GM23338 (cell line): Measurements from ENCODE around the gene MIPEP. TPM values are rescaled to one million over a fixed set of nuclear protein-coding genes. Genes with fewer than 3 reads are reported as not detected.

ENCODE experiments used
- ATAC-seq: fragments of 200-7000 bp; cut with Tn5 transposase; 3 replicates; pipeline ENCODE4 v1.9.1; 2020
- DNase-seq: peaks from one replicate; pipeline ENCODE4 v3.0.0-alpha.2; 2015; ENCODE audit warnings: low spot score
- H2AFZ ChIP-seq: fragments of 200-600 bp; sonication (generic); 2 replicates; pipeline ENCODE4 v1.8.0; 2016; ENCODE audit warnings: antibody characterized with exemption, mild to moderate bottlenecking, moderate library complexity
- H3F3A ChIP-seq: fragments of 200-600 bp; sonication (generic); replicated peaks from 2 replicates; pipeline ENCODE4 v1.8.0; 2017; ENCODE audit warnings: antibody characterized with exemption, mixed run types, low read depth
- H3K27ac ChIP-seq: fragments of 200-600 bp; sonication (generic); 2 replicates; pipeline ENCODE4 v1.6.1; 2016; ENCODE audit warnings: low read depth
- H3K27me3 ChIP-seq: fragments of 200-600 bp; sonication (generic); 2 replicates; pipeline ENCODE4 v1.8.0; 2016; ENCODE audit warnings: mild to moderate bottlenecking, mixed run types, moderate library complexity; ENCODE audit not compliant: insufficient read depth
- H3K36me3 ChIP-seq: fragments of 200-600 bp; sonication (generic); 2 replicates; pipeline ENCODE4 v1.8.0; 2016; ENCODE audit warnings: mild to moderate bottlenecking; ENCODE audit not compliant: insufficient read depth
- H3K4me1 ChIP-seq: fragments of 200-600 bp; sonication (generic); 2 replicates; pipeline ENCODE4 v1.8.0; 2016; ENCODE audit warnings: mild to moderate bottlenecking, moderate library complexity; ENCODE audit not compliant: insufficient read depth
- H3K4me2 ChIP-seq: fragments of 200-600 bp; sonication (generic); 2 replicates; pipeline ENCODE4 v1.7.1; 2017; ENCODE audit warnings: mixed run types
- H3K4me3 ChIP-seq: fragments of 200-600 bp; sonication (generic); 2 replicates; pipeline ENCODE4 v1.6.1; 2016; ENCODE audit warnings: mixed run types
- H3K79me2 ChIP-seq: fragments of 200-600 bp; sonication (generic); replicated peaks from 2 replicates; pipeline ENCODE4 v1.8.0; 2017; ENCODE audit warnings: mild to moderate bottlenecking; ENCODE audit not compliant: insufficient read depth
- H3K9me2 ChIP-seq: fragments of 200-600 bp; sonication (generic); 2 replicates; pipeline ENCODE4 v1.8.0; 2017; ENCODE audit not compliant: insufficient read depth
- H4K20me1 ChIP-seq: fragments of 200-600 bp; sonication (generic); replicated peaks from 2 replicates; pipeline ENCODE4 v1.8.0; 2017; ENCODE audit warnings: mild to moderate bottlenecking; ENCODE audit not compliant: insufficient read depth
- H3K27ac Mint-ChIP-seq: 2 replicates; pipeline ENCODE4 v1.8.0; 2020; ENCODE audit warnings: inconsistent platforms, mild to moderate bottlenecking, moderate library complexity, mixed read lengths
- H3K27me3 Mint-ChIP-seq: 3 replicates; pipeline ENCODE4 v1.8.0; 2022; ENCODE audit warnings: low read depth, mild to moderate bottlenecking, moderate library complexity, mixed read lengths, inconsistent platforms; ENCODE audit not compliant: insufficient read depth, poor library complexity
- H3K36me3 Mint-ChIP-seq: 3 replicates; pipeline ENCODE4 v1.8.0; 2021; ENCODE audit warnings: low read depth, mild to moderate bottlenecking, inconsistent platforms, moderate library complexity, mixed read lengths
- H3K4me1 Mint-ChIP-seq: 3 replicates; pipeline ENCODE4 v1.8.0; 2020; ENCODE audit warnings: mild to moderate bottlenecking, inconsistent platforms, mixed read lengths
- H3K4me3 Mint-ChIP-seq: 3 replicates; pipeline ENCODE4 v1.8.0; 2021; ENCODE audit warnings: moderate library complexity, mild to moderate bottlenecking, inconsistent platforms, mixed read lengths
- H3K9me3 Mint-ChIP-seq: 3 replicates; pipeline ENCODE4 v1.8.0; 2020; ENCODE audit warnings: moderate library complexity, mild to moderate bottlenecking, inconsistent platforms, mixed read lengths
- CREB1 ChIP-seq: fragments of 250-450 bp; sonication (Bioruptor Pico); IDR thresholded peaks from 2 replicates; pipeline ENCODE4 v1.5.0; 2020; ENCODE audit warnings: low read depth, mild to moderate bottlenecking, moderate library complexity
- EZH2 ChIP-seq: fragments of 200-600 bp; sonication (generic); IDR thresholded peaks from one replicate; pipeline ENCODE4 v1.8.0; 2017; ENCODE audit warnings: antibody characterized with exemption, mild to moderate bottlenecking, low read depth; ENCODE audit not compliant: unreplicated experiment
- EZH2phosphoT487 ChIP-seq: fragments of 200-600 bp; sonication (generic); IDR thresholded peaks from one replicate; pipeline ENCODE4 v1.8.1; 2018; ENCODE audit warnings: antibody characterized with exemption; ENCODE audit not compliant: unreplicated experiment
- JUNB ChIP-seq: IDR thresholded peaks from one replicate; pipeline ENCODE4 v1.6.1; 2016; ENCODE audit warnings: antibody characterized with exemption; ENCODE audit not compliant: unreplicated experiment
- NANOG ChIP-seq: IDR thresholded peaks from 2 replicates; pipeline ENCODE4 v1.6.1; 2016; ENCODE audit warnings: antibody characterized with exemption, borderline replicate concordance
- POLR2AphosphoS5 ChIP-seq: IDR thresholded peaks from 2 replicates; pipeline ENCODE4 v1.6.1; 2016; ENCODE audit warnings: antibody characterized with exemption, low read depth
- STAT1 ChIP-seq: IDR thresholded peaks from one replicate; pipeline ENCODE4 v1.6.1; 2016; ENCODE audit warnings: antibody characterized with exemption; ENCODE audit not compliant: unreplicated experiment
- ZNF114 ChIP-seq: fragments of 250-450 bp; sonication (Bioruptor Pico); IDR thresholded peaks from 2 replicates; pipeline ENCODE4 v1.5.0; 2020; ENCODE audit warnings: mild to moderate bottlenecking, moderate library complexity
- ZNF331 ChIP-seq: fragments of 250-450 bp; sonication (Bioruptor Pico); IDR thresholded peaks from 2 replicates; pipeline ENCODE4 v1.5.0; 2020; ENCODE audit warnings: low read depth, mild to moderate bottlenecking, moderate library complexity
- polyA plus RNA-seq: library from polyadenylated mRNA; unstranded; fragments of >200 nt; fragmentation: Nextera tagmentation; extraction: Ambion mirVana; gene quantifications from 2 replicates; pipeline ENCODE4 v1.2.1, GENCODE V29; 2016
- total RNA-seq: library from RNA; depleted of rRNA; stranded (reverse); fragments of >200 nt; shearing (Covaris generic); gene quantifications from 2 replicates; pipeline ENCODE4 v1.2.3, GENCODE V29; 2014
- TF ChIP-seq, protein P1 (sequence below): fragments of 250-450 bp; sonication (Bioruptor Pico); IDR thresholded peaks from 2 replicates; pipeline ENCODE4 v1.5.0; 2020; ENCODE audit warnings: mild to moderate bottlenecking, moderate library complexity
- TF ChIP-seq, protein P2 (sequence below): IDR thresholded peaks from one replicate; pipeline ENCODE4 v1.6.1; 2018; ENCODE audit warnings: antibody characterized with exemption; ENCODE audit not compliant: unreplicated experiment
- TF ChIP-seq, protein P3 (sequence below), 2 experiments: fragments of 200-600 bp in 1 of 2; sonication (generic) in 1 of 2; conservative IDR thresholded peaks; 2 replicates each; pipeline versions ENCODE4 v1.5.1 to v1.6.1; 2016 to 2017; ENCODE audit warnings: antibody characterized with exemption in 2 of 2, low read depth in 2 of 2, mild to moderate bottlenecking in 2 of 2, moderate library complexity in 1 of 2
- TF ChIP-seq, protein P4 (sequence below): IDR thresholded peaks from 2 replicates; pipeline ENCODE4 v1.6.1; 2016; ENCODE audit warnings: antibody characterized with exemption

Gene MIPEP
- total and polyA plus RNA-seq, 2 experiments from 2014 or later = 20.8 to 22.5 TPM

DNA sequence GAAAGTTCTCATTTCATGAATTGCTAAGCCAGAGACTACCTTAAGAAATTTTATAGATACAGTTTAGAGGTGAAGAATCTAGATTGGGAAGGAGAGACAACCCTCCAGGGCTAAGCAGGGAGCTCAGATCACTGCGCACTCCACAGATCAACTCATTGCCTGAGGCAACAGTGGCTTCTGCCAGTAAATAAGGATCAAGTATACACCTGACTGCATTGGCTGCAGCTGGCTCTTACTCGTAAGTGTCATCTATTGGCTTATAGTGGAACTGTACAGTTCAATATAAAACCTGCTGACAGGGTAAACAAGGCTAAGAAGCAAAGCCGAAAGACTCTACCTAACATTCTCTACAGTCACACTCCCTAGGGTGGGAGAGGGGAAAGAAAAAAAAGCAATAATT lies 26.1 kb upstream of the MIPEP start:
- H3K4me2 ChIP-seq = no peak overlapping the region
- no peaks in the 10 kb centered on the region for H3K36me3 ChIP-seq
- H3K27me3 ChIP-seq = no peaks in the 10 kb centered on the region
- no peak overlapping the region for H3K4me3 ChIP-seq
- Mint-ChIP-seq H3K9me3 (no peaks in the 10 kb centered on the region), H3K4me1 (peaks cover 22% of the 10 kb centered on the region), H3K36me3 (no peaks in the 10 kb centered on the region), H3K27ac (no peak overlapping the region), H3K27me3 (no peaks in the 10 kb centered on the region), H3K4me3 (no peak overlapping the region)
- H4K20me1 ChIP-seq = no peaks in the 10 kb centered on the region
- H3K9me2 ChIP-seq = no peaks in the 10 kb centered on the region
- peaks cover 13% of the 10 kb centered on the region for H3K4me1 ChIP-seq
- no peak overlapping the region for H3K27ac ChIP-seq
- H3F3A ChIP-seq = no peaks in the 10 kb centered on the region
- ATAC-seq (no peak), DNase-seq (no peak)
- TF ChIP-seq EZH2 (no peak), POLR2AphosphoS5 (no peak), CREB1 (no peak), STAT1 (no peak), EZH2phosphoT487 (no peak), ZNF114 (CRISPR knock-in tag) (no peak), JUNB (no peak), ZNF331 (CRISPR knock-in tag) (no peak), NANOG (no peak)
- TF ChIP-seq, protein P1, sequence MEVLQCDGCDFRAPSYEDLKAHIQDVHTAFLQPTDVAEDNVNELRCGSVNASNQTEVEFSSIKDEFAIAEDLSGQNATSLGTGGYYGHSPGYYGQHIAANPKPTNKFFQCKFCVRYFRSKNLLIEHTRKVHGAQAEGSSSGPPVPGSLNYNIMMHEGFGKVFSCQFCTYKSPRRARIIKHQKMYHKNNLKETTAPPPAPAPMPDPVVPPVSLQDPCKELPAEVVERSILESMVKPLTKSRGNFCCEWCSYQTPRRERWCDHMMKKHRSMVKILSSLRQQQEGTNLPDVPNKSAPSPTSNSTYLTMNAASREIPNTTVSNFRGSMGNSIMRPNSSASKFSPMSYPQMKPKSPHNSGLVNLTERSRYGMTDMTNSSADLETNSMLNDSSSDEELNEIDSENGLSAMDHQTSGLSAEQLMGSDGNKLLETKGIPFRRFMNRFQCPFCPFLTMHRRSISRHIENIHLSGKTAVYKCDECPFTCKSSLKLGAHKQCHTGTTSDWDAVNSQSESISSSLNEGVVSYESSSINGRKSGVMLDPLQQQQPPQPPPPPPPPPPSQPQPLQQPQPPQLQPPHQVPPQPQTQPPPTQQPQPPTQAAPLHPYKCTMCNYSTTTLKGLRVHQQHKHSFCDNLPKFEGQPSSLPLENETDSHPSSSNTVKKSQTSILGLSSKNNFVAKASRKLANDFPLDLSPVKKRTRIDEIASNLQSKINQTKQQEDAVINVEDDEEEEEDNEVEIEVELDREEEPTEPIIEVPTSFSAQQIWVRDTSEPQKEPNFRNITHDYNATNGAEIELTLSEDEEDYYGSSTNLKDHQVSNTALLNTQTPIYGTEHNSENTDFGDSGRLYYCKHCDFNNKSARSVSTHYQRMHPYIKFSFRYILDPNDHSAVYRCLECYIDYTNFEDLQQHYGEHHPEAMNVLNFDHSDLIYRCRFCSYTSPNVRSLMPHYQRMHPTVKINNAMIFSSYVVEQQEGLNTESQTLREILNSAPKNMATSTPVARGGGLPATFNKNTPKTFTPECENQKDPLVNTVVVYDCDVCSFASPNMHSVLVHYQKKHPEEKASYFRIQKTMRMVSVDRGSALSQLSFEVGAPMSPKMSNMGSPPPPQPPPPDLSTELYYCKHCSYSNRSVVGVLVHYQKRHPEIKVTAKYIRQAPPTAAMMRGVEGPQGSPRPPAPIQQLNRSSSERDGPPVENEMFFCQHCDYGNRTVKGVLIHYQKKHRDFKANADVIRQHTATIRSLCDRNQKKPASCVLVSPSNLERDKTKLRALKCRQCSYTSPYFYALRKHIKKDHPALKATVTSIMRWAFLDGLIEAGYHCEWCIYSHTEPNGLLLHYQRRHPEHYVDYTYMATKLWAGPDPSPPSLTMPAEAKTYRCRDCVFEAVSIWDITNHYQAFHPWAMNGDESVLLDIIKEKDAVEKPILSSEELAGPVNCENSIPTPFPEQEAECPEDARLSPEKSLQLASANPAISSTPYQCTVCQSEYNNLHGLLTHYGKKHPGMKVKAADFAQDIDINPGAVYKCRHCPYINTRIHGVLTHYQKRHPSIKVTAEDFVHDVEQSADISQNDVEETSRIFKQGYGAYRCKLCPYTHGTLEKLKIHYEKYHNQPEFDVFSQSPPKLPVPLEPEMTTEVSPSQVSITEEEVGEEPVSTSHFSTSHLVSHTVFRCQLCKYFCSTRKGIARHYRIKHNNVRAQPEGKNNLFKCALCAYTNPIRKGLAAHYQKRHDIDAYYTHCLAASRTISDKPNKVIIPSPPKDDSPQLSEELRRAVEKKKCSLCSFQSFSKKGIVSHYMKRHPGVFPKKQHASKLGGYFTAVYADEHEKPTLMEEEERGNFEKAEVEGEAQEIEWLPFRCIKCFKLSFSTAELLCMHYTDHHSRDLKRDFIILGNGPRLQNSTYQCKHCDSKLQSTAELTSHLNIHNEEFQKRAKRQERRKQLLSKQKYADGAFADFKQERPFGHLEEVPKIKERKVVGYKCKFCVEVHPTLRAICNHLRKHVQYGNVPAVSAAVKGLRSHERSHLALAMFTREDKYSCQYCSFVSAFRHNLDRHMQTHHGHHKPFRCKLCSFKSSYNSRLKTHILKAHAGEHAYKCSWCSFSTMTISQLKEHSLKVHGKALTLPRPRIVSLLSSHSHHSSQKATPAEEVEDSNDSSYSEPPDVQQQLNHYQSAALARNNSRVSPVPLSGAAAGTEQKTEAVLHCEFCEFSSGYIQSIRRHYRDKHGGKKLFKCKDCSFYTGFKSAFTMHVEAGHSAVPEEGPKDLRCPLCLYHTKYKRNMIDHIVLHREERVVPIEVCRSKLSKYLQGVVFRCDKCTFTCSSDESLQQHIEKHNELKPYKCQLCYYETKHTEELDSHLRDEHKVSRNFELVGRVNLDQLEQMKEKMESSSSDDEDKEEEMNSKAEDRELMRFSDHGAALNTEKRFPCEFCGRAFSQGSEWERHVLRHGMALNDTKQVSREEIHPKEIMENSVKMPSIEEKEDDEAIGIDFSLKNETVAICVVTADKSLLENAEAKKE (CRISPR knock-in tag) = no peak
- TF ChIP-seq, protein P2, sequence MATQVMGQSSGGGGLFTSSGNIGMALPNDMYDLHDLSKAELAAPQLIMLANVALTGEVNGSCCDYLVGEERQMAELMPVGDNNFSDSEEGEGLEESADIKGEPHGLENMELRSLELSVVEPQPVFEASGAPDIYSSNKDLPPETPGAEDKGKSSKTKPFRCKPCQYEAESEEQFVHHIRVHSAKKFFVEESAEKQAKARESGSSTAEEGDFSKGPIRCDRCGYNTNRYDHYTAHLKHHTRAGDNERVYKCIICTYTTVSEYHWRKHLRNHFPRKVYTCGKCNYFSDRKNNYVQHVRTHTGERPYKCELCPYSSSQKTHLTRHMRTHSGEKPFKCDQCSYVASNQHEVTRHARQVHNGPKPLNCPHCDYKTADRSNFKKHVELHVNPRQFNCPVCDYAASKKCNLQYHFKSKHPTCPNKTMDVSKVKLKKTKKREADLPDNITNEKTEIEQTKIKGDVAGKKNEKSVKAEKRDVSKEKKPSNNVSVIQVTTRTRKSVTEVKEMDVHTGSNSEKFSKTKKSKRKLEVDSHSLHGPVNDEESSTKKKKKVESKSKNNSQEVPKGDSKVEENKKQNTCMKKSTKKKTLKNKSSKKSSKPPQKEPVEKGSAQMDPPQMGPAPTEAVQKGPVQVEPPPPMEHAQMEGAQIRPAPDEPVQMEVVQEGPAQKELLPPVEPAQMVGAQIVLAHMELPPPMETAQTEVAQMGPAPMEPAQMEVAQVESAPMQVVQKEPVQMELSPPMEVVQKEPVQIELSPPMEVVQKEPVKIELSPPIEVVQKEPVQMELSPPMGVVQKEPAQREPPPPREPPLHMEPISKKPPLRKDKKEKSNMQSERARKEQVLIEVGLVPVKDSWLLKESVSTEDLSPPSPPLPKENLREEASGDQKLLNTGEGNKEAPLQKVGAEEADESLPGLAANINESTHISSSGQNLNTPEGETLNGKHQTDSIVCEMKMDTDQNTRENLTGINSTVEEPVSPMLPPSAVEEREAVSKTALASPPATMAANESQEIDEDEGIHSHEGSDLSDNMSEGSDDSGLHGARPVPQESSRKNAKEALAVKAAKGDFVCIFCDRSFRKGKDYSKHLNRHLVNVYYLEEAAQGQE = no peak
- TF ChIP-seq, protein P3, sequence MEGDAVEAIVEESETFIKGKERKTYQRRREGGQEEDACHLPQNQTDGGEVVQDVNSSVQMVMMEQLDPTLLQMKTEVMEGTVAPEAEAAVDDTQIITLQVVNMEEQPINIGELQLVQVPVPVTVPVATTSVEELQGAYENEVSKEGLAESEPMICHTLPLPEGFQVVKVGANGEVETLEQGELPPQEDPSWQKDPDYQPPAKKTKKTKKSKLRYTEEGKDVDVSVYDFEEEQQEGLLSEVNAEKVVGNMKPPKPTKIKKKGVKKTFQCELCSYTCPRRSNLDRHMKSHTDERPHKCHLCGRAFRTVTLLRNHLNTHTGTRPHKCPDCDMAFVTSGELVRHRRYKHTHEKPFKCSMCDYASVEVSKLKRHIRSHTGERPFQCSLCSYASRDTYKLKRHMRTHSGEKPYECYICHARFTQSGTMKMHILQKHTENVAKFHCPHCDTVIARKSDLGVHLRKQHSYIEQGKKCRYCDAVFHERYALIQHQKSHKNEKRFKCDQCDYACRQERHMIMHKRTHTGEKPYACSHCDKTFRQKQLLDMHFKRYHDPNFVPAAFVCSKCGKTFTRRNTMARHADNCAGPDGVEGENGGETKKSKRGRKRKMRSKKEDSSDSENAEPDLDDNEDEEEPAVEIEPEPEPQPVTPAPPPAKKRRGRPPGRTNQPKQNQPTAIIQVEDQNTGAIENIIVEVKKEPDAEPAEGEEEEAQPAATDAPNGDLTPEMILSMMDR (conservative IDR thresholded peaks at IDR 0.05; ENCODE audit: low read depth in 2 of 2) = no peak
- TF ChIP-seq, protein P4, sequence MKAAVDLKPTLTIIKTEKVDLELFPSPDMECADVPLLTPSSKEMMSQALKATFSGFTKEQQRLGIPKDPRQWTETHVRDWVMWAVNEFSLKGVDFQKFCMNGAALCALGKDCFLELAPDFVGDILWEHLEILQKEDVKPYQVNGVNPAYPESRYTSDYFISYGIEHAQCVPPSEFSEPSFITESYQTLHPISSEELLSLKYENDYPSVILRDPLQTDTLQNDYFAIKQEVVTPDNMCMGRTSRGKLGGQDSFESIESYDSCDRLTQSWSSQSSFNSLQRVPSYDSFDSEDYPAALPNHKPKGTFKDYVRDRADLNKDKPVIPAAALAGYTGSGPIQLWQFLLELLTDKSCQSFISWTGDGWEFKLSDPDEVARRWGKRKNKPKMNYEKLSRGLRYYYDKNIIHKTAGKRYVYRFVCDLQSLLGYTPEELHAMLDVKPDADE = no peak
- H2AFZ ChIP-seq = no peak overlapping the region
- no peaks in the 10 kb centered on the region for H3K79me2 ChIP-seq
